HEK293 (cell line): ENCODE measurements around the gene NXPH1.

ENCODE experiments used
- CTCF ChIA-PET: fragments of 350-600 bp; formaldehyde crosslinking; extraction: SDS; loops from one replicate; lab custom pipeline; 2021; ENCODE audit warnings: antibody characterized with exemption; lab: Yijun Ruan, JAX
- POLR2A ChIA-PET: fragments of 300-600 bp; formaldehyde crosslinking; extraction: SDS; loops from one replicate; lab custom pipeline; 2020; ENCODE audit warnings: antibody characterized with exemption, inconsistent platforms; lab: Yijun Ruan, JAX
- H3K27ac ChIP-seq: fragments of 200-500 bp; sonication (Bioruptor generic); 2 replicates; pipeline ENCODE4 v1.5.1; 2014; ENCODE audit warnings: low read depth, low read length, control low read depth, inconsistent platforms; ENCODE audit errors: extremely low read depth
- H3K36me3 ChIP-seq, 2 experiments: fragments of 200-500 bp in 1 of 2; sonication (Bioruptor generic) in 1 of 2; 1 replicate in 1 of 2; 2 replicates in 1 of 2; pipeline ENCODE4 v1.5.1; 2014 to 2017; ENCODE audit warnings: inconsistent platforms in 2 of 2, low read length in 2 of 2; ENCODE audit not compliant: control insufficient read depth in 2 of 2, insufficient read depth in 1 of 2
- H3K4me1 ChIP-seq: fragments of 200-500 bp; sonication (Bioruptor generic); 2 replicates; pipeline ENCODE4 v1.5.1; 2014; ENCODE audit warnings: mild to moderate bottlenecking, low read length, inconsistent platforms; ENCODE audit not compliant: control insufficient read depth, insufficient read depth
- H3K4me3 ChIP-seq: 2 replicates; pipeline ENCODE4 v1.5.1; 2011; ENCODE audit warnings: low read depth, mild to moderate bottlenecking, control low read depth, low read length, moderate library complexity
- H3K9me3 ChIP-seq: fragments of 200-500 bp; sonication (Bioruptor generic); 2 replicates; pipeline ENCODE4 v1.5.1; 2014; ENCODE audit warnings: low read depth, low read length, inconsistent platforms; ENCODE audit not compliant: control insufficient read depth, insufficient read depth
- BCL11A ChIP-seq: fragments of 450-650 bp; formaldehyde crosslinking; IDR thresholded peaks from 2 replicates; pipeline ENCODE4 v1.5.1; 2016; ENCODE audit warnings: low read depth, missing biosample characterization, missing genetic modification characterization
- FEZF1 ChIP-seq: fragments of 450-650 bp; formaldehyde crosslinking; IDR thresholded peaks from 2 replicates; pipeline ENCODE4 v1.5.1; 2016; ENCODE audit warnings: missing biosample characterization, missing genetic modification characterization
- HOXD13 ChIP-seq: sonication (generic); formaldehyde crosslinking; IDR thresholded peaks from 2 replicates; pipeline ENCODE4 v1.8.0; 2022; ENCODE audit warnings: missing genetic modification reagents, borderline replicate concordance
- IKZF3 ChIP-seq: fragments of 450-650 bp; IDR thresholded peaks from 2 replicates; pipeline ENCODE4 v1.5.0; 2018; ENCODE audit warnings: missing biosample characterization, mild to moderate bottlenecking, missing genetic modification characterization, moderate library complexity
- SCRT1 ChIP-seq: fragments of 450-650 bp; formaldehyde crosslinking; IDR thresholded peaks from 2 replicates; pipeline ENCODE4 v1.5.1; 2016; ENCODE audit warnings: missing biosample characterization, missing genetic modification characterization, borderline replicate concordance
- ZBTB17 ChIP-seq: fragments of 450-650 bp; formaldehyde crosslinking; IDR thresholded peaks from 2 replicates; pipeline ENCODE4 v1.5.1; 2016; ENCODE audit warnings: missing biosample characterization, missing genetic modification characterization
- ZBTB21 ChIP-seq: fragments of 450-650 bp; formaldehyde crosslinking; IDR thresholded peaks from 2 replicates; pipeline ENCODE4 v1.5.1; 2017; ENCODE audit warnings: missing biosample characterization, missing genetic modification characterization
- ZBTB7A ChIP-seq: fragments of 450-650 bp; formaldehyde crosslinking; IDR thresholded peaks from 2 replicates; pipeline ENCODE4 v1.5.1; 2016; ENCODE audit warnings: low read depth, missing biosample characterization, missing genetic modification characterization
- ZFP41 ChIP-seq: fragments of 450-650 bp; formaldehyde crosslinking; IDR thresholded peaks from 2 replicates; pipeline ENCODE4 v1.5.1; 2016; ENCODE audit warnings: missing biosample characterization, missing genetic modification characterization, borderline replicate concordance
- ZIC2 ChIP-seq: fragments of 450-650 bp; formaldehyde crosslinking; IDR thresholded peaks from 2 replicates; pipeline ENCODE4 v1.5.1; 2016; ENCODE audit warnings: missing biosample characterization, missing genetic modification characterization
- ZNF138 ChIP-seq: fragments of 450-650 bp; formaldehyde crosslinking; IDR thresholded peaks from 2 replicates; pipeline ENCODE4 v1.5.1; 2016; ENCODE audit warnings: missing biosample characterization, missing genetic modification characterization, borderline replicate concordance
- ZNF211 ChIP-seq: fragments of 450-650 bp; formaldehyde crosslinking; IDR thresholded peaks from 2 replicates; pipeline ENCODE4 v1.5.1; 2016; ENCODE audit warnings: low read depth, missing biosample characterization, missing genetic modification characterization
- ZNF274 ChIP-seq, 2 experiments: fragments of 200-500 bp in 1 of 2; fragments of 450-650 bp in 1 of 2; sonication (Bioruptor generic) in 1 of 2; formaldehyde crosslinking in 1 of 2; IDR thresholded peaks; 2 replicates each; pipeline versions ENCODE4 v1.5.1 to v1.6.1; 2014 to 2016; ENCODE audit warnings: borderline replicate concordance in 1 of 2, inconsistent platforms in 1 of 2, low read length in 1 of 2, missing biosample characterization in 1 of 2, missing genetic modification characterization in 1 of 2
- ZNF350 ChIP-seq: fragments of 450-650 bp; formaldehyde crosslinking; IDR thresholded peaks from 2 replicates; pipeline ENCODE4 v1.5.0; 2017; ENCODE audit warnings: missing biosample characterization, mild to moderate bottlenecking, missing genetic modification characterization
- ZNF394 ChIP-seq: fragments of 450-650 bp; formaldehyde crosslinking; IDR thresholded peaks from 2 replicates; pipeline ENCODE4 v1.5.1; 2016; ENCODE audit warnings: missing biosample characterization, missing genetic modification characterization, mild to moderate bottlenecking, moderate library complexity, borderline replicate concordance
- ZNF404 ChIP-seq: fragments of 450-650 bp; formaldehyde crosslinking; IDR thresholded peaks from 2 replicates; pipeline ENCODE4 v1.5.1; 2017; ENCODE audit warnings: missing biosample characterization, missing genetic modification characterization
- ZNF48 ChIP-seq: fragments of 450-650 bp; formaldehyde crosslinking; IDR thresholded peaks from 2 replicates; pipeline ENCODE4 v1.5.1; 2016; ENCODE audit warnings: missing biosample characterization, missing genetic modification characterization
- ZNF529 ChIP-seq: fragments of 450-650 bp; formaldehyde crosslinking; IDR thresholded peaks from 2 replicates; pipeline ENCODE4 v1.5.1; 2017; ENCODE audit warnings: missing genetic modification characterization, missing biosample characterization; ENCODE audit not compliant: insufficient replicate concordance
- ZNF548 ChIP-seq: fragments of 450-650 bp; formaldehyde crosslinking; IDR thresholded peaks from 2 replicates; pipeline ENCODE4 v1.5.1; 2016; ENCODE audit warnings: missing biosample characterization, missing genetic modification characterization
- ZNF560 ChIP-seq: fragments of 450-650 bp; formaldehyde crosslinking; IDR thresholded peaks from 2 replicates; pipeline ENCODE4 v1.5.1; 2017; ENCODE audit warnings: missing biosample characterization, missing genetic modification characterization, borderline replicate concordance
- ZNF664 ChIP-seq: fragments of 450-650 bp; formaldehyde crosslinking; IDR thresholded peaks from 2 replicates; pipeline ENCODE4 v1.5.1; 2016; ENCODE audit warnings: missing biosample characterization, missing genetic modification characterization
- ZNF747 ChIP-seq: fragments of 450-650 bp; formaldehyde crosslinking; IDR thresholded peaks from 2 replicates; pipeline ENCODE4 v1.5.1; 2016; ENCODE audit warnings: missing biosample characterization, missing genetic modification characterization
- ZXDB ChIP-seq: fragments of 450-650 bp; formaldehyde crosslinking; IDR thresholded peaks from 2 replicates; pipeline ENCODE4 v1.5.1; 2016; ENCODE audit warnings: missing biosample characterization, missing genetic modification characterization
- TF ChIP-seq, protein P1 (sequence below): fragments of 450-650 bp; formaldehyde crosslinking; IDR thresholded peaks from 2 replicates; pipeline ENCODE4 v1.5.1; 2016; ENCODE audit warnings: missing biosample characterization, missing genetic modification characterization
- TF ChIP-seq, protein P2 (sequence below): fragments of 450-650 bp; formaldehyde crosslinking; IDR thresholded peaks from 2 replicates; pipeline ENCODE4 v1.5.1; 2016; ENCODE audit warnings: missing biosample characterization, missing genetic modification characterization
- TF ChIP-seq, protein P3 (sequence below): fragments of 450-650 bp; formaldehyde crosslinking; IDR thresholded peaks from 2 replicates; pipeline ENCODE4 v1.5.1; 2017; ENCODE audit warnings: missing biosample characterization, missing genetic modification characterization
- TF ChIP-seq, protein P4 (sequence below): fragments of 450-650 bp; formaldehyde crosslinking; IDR thresholded peaks from 2 replicates; pipeline ENCODE4 v1.5.1; 2017; ENCODE audit warnings: missing biosample characterization, missing genetic modification characterization

Gene NXPH1

DNA sequence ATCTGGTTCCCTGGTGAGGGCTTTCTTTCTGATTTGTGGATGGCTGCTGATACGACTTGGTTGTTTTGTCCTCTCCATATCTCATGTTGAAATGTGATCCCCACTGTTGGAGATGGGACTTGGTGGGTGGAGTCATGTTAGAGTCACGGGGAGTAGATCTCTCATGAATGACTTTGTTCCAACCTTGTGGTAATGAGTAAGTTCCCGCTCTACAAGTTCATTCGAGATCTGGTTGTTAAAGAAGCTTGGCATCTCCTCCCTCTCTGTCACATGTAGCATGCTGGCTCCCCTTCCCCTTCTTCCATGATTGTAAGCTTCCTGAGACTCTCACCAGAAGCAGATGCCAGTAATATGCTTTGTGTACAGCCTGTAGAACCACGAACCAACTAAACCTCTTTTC lies 37.1 kb upstream of the NXPH1 start:
- Histone ChIP-seq H3K9me3 (no peaks in the 10 kb centered on the region), H3K27ac (no peak overlapping the region), H3K4me3 (no peak overlapping the region), H3K4me1 (no peaks in the 10 kb centered on the region), H3K36me3 (no peaks in the 10 kb centered on the region)
- ChIA-PET POLR2A (no interaction called here), CTCF (no interaction called here)
- no peak for TF ChIP-seq ZNF394 (tag by site-specific recombination)
- no peak for TF ChIP-seq ZBTB17 (tag by site-specific recombination)
- TF ChIP-seq, protein P1, sequence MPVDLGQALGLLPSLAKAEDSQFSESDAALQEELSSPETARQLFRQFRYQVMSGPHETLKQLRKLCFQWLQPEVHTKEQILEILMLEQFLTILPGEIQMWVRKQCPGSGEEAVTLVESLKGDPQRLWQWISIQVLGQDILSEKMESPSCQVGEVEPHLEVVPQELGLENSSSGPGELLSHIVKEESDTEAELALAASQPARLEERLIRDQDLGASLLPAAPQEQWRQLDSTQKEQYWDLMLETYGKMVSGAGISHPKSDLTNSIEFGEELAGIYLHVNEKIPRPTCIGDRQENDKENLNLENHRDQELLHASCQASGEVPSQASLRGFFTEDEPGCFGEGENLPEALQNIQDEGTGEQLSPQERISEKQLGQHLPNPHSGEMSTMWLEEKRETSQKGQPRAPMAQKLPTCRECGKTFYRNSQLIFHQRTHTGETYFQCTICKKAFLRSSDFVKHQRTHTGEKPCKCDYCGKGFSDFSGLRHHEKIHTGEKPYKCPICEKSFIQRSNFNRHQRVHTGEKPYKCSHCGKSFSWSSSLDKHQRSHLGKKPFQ (tag by site-specific recombination): no peak
- TF ChIP-seq FEZF1 (tag by site-specific recombination): no peak
- TF ChIP-seq ZNF548: no peak
- TF ChIP-seq, protein P2, sequence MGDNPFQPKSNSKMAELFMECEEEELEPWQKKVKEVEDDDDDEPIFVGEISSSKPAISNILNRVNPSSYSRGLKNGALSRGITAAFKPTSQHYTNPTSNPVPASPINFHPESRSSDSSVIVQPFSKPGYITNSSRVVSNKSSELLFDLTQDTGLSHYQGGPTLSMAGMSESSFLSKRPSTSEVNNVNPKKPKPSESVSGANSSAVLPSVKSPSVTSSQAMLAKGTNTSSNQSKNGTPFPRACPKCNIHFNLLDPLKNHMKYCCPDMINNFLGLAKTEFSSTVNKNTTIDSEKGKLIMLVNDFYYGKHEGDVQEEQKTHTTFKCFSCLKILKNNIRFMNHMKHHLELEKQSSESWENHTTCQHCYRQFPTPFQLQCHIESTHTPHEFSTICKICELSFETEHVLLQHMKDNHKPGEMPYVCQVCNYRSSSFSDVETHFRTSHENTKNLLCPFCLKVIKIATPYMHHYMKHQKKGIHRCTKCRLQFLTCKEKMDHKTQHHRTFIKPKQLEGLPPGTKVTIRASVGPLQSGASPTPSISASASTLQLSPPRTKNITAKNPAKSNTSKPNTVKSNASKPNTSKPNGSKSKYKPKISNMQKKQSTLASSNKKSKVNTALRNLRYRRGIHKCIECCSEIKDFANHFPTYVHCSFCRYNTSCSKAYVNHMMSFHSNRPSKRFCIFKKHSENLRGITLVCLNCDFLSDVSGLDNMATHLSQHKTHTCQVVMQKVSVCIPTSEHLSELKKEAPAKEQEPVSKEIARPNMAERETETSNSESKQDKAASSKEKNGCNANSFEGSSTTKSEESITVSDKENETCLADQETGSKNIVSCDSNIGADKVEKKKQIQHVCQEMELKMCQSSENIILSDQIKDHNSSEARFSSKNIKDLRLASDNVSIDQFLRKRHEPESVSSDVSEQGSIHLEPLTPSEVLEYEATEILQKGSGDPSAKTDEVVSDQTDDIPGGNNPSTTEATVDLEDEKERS (tag by site-specific recombination): no peak
- TF ChIP-seq IKZF3: no peak
- no peak for TF ChIP-seq HOXD13 (CRISPR knock-in tag)
- no peak for TF ChIP-seq ZNF274 (IDR thresholded peaks at IDR 0.05; ENCODE audit: low read length)
- TF ChIP-seq ZNF274 (tag by site-specific recombination; IDR thresholded peaks at IDR 0.05; ENCODE audit: borderline replicate concordance): no peak
- no peak for TF ChIP-seq ZNF404
- TF ChIP-seq, protein P3, sequence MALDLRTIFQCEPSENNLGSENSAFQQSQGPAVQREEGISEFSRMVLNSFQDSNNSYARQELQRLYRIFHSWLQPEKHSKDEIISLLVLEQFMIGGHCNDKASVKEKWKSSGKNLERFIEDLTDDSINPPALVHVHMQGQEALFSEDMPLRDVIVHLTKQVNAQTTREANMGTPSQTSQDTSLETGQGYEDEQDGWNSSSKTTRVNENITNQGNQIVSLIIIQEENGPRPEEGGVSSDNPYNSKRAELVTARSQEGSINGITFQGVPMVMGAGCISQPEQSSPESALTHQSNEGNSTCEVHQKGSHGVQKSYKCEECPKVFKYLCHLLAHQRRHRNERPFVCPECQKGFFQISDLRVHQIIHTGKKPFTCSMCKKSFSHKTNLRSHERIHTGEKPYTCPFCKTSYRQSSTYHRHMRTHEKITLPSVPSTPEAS (tag by site-specific recombination): no peak
- no peak for TF ChIP-seq ZNF529 (tag by site-specific recombination)
- TF ChIP-seq ZNF48 (tag by site-specific recombination): no peak
- TF ChIP-seq ZNF747 (tag by site-specific recombination): no peak
- TF ChIP-seq SCRT1 (tag by site-specific recombination): no peak
- TF ChIP-seq, protein P4, sequence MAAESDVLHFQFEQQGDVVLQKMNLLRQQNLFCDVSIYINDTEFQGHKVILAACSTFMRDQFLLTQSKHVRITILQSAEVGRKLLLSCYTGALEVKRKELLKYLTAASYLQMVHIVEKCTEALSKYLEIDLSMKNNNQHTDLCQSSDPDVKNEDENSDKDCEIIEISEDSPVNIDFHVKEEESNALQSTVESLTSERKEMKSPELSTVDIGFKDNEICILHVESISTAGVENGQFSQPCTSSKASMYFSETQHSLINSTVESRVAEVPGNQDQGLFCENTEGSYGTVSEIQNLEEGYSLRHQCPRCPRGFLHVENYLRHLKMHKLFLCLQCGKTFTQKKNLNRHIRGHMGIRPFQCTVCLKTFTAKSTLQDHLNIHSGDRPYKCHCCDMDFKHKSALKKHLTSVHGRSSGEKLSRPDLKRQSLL (tag by site-specific recombination): no peak
- TF ChIP-seq ZNF560: no peak
- TF ChIP-seq ZNF664: no peak

DNA sequence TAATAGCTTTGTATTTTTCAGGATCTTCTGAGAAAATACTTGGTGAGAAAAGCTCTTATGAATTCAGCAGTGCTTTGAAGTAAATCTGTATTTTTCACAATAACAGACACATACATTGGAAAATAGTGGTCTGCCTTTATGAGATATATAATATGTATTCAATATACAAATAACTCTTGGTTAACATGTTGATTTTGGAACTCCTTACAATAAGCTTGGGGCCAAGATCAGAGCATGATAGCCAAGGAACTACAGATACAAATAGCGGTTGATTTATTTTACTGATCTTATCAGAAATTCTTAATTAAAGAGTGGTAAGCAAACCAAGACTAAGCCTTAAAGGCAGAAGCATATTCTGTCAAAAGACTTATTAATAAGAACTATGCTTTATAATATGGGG lies 24.5 kb upstream of the NXPH1 start:
- Histone ChIP-seq H3K27ac (no peak overlapping the region), H3K9me3 (no peaks in the 10 kb centered on the region), H3K4me3 (no peak overlapping the region), H3K36me3 (no peaks in the 10 kb centered on the region), H3K4me1 (no peaks in the 10 kb centered on the region)
- CTCF ChIA-PET: interaction anchor here (0.7 to 1.0 kb wide), 2 partner anchors 11 to 720 kb away, joined by 3 to 7 read pairs; no protein-coding TSS in a partner anchor
- POLR2A ChIA-PET: no interaction called here
- TF ChIP-seq ZNF350 (tag by site-specific recombination) (no peak), ZIC2 (tag by site-specific recombination) (no peak), BCL11A (tag by site-specific recombination) (no peak), ZBTB7A (no peak), ZXDB (tag by site-specific recombination) (no peak), ZFP41 (tag by site-specific recombination) (no peak), ZNF211 (tag by site-specific recombination) (no peak), ZBTB21 (tag by site-specific recombination) (no peak), ZNF138 (tag by site-specific recombination) (no peak)
